Neural progenitor cell (in vitro differentiated cells): ENCODE results near the gene SH3GL3. TPM values are rescaled to one million over a fixed set of nuclear protein-coding genes. Genes with fewer than 3 reads are reported as not detected.

Experiments used
- DNase-seq: peaks from one replicate; pipeline ENCODE4 v3.0.0-alpha.2; 2016; ENCODE audit warnings: low spot score
- H2AFZ ChIP-seq: fragments of 200-600 bp; sonication (generic); replicated peaks from 2 replicates; pipeline ENCODE4 v1.6.1; 2016; ENCODE audit warnings: antibody characterized with exemption
- H3F3A ChIP-seq: fragments of 200-600 bp; sonication (generic); 2 replicates; pipeline ENCODE4 v1.6.1; 2016; ENCODE audit warnings: antibody characterized with exemption, low read depth
- H3K27ac ChIP-seq: fragments of 200-600 bp; sonication (generic); 2 replicates; pipeline ENCODE4 v1.5.1; 2016; ENCODE audit warnings: mild to moderate bottlenecking
- H3K27me3 ChIP-seq: fragments of 200-600 bp; sonication (generic); 2 replicates; pipeline ENCODE4 v1.6.1; 2016; ENCODE audit warnings: mild to moderate bottlenecking, moderate library complexity
- H3K36me3 ChIP-seq: fragments of 200-600 bp; sonication (generic); 2 replicates; pipeline ENCODE4 v1.5.1; 2016
- H3K4me1 ChIP-seq: fragments of 200-600 bp; sonication (generic); 2 replicates; pipeline ENCODE4 v1.6.1; 2016; ENCODE audit warnings: mixed run types
- H3K4me2 ChIP-seq: fragments of 200-600 bp; sonication (generic); 2 replicates; pipeline ENCODE4 v1.6.1; 2016
- H3K4me3 ChIP-seq: fragments of 200-600 bp; sonication (generic); 2 replicates; pipeline ENCODE4 v1.5.1; 2016
- H3K79me2 ChIP-seq: fragments of 200-600 bp; sonication (generic); 2 replicates; pipeline ENCODE4 v1.6.1; 2016; ENCODE audit warnings: low read depth
- H3K9ac ChIP-seq: fragments of 200-600 bp; sonication (generic); 2 replicates; pipeline ENCODE4 v1.6.1; 2016
- H3K9me3 ChIP-seq: fragments of 200-600 bp; sonication (generic); 2 replicates; pipeline ENCODE4 v1.5.1; 2016; ENCODE audit warnings: low read depth
- H4K20me1 ChIP-seq: fragments of 200-600 bp; sonication (generic); 2 replicates; pipeline ENCODE4 v1.6.1; 2016; ENCODE audit warnings: low read depth
- H3K27ac Mint-ChIP-seq: 3 replicates; pipeline ENCODE4 v1.8.0; 2021; ENCODE audit warnings: mixed read lengths
- H3K27me3 Mint-ChIP-seq: 2 replicates; pipeline ENCODE4 v1.8.0; 2022; ENCODE audit warnings: low read depth, mild to moderate bottlenecking, inconsistent platforms, moderate library complexity, mixed read lengths; ENCODE audit not compliant: insufficient read depth
- H3K36me3 Mint-ChIP-seq: 3 replicates; pipeline ENCODE4 v1.8.0; 2021; ENCODE audit warnings: mixed read lengths
- H3K4me1 Mint-ChIP-seq: 3 replicates; pipeline ENCODE4 v1.8.0; 2021; ENCODE audit warnings: mixed read lengths
- H3K4me3 Mint-ChIP-seq: 3 replicates; pipeline ENCODE4 v1.8.0; 2021; ENCODE audit warnings: mild to moderate bottlenecking, moderate library complexity, mixed read lengths
- H3K9me3 Mint-ChIP-seq: 3 replicates; pipeline ENCODE4 v1.8.0; 2020; ENCODE audit warnings: mixed read lengths
- EZH2 ChIP-seq: fragments of 200-600 bp; sonication (generic); IDR thresholded peaks from 2 replicates; pipeline ENCODE4 v1.6.1; 2017; ENCODE audit warnings: antibody characterized with exemption, mild to moderate bottlenecking, moderate library complexity
- EZH2phosphoT487 ChIP-seq: fragments of 200-600 bp; sonication (generic); IDR thresholded peaks from 2 replicates; pipeline ENCODE4 v1.6.1; 2017; ENCODE audit warnings: antibody characterized with exemption
- total RNA-seq: library from RNA; depleted of rRNA; stranded (reverse); fragments of >200 nt; gene quantifications from 2 replicates; pipeline ENCODE4 v1.2.3, GENCODE V29; 2015; ENCODE audit warnings: low replicate concordance
- TF ChIP-seq, protein P1 (sequence below): fragments of 200-600 bp; sonication (generic); IDR thresholded peaks from 2 replicates; pipeline ENCODE4 v1.5.1; 2017; ENCODE audit warnings: antibody characterized with exemption, mild to moderate bottlenecking

SH3GL3 gene
- total RNA-seq, 1 donor from 2014 or later = 8.2 TPM

DNA sequence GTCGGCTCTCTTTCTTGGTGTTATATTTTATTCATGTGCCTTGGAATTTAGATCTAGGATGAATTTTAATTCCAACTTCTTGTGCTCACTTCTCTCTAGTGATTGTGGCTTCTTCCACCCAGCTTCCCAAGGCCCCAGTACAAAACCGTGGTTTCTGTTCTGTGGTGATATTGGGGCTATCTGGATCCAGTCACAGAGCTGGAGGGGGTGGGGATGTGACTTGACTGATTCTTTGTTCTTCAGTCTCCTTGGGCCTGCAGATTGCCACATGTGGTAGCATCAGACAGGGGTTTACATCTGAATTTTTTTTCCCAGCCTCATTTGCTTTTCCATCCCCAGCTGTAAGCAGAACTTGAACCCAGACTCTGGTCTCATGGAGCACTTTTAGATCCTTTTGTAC is 108.2 kb downstream of the SH3GL3 start:
- Mint-ChIP-seq H3K4me1 (no peaks in the 10 kb centered on the region), H3K27ac (no peak overlapping the region), H3K36me3 (no peaks in the 10 kb centered on the region), H3K27me3 (no peaks in the 10 kb centered on the region), H3K9me3 (no peaks in the 10 kb centered on the region), H3K4me3 (no peak overlapping the region)
- no peak overlapping the region for H3K9ac ChIP-seq
- no peak overlapping the region for H3K4me2 ChIP-seq
- H3K36me3 ChIP-seq = no peaks in the 10 kb centered on the region
- no peaks in the 10 kb centered on the region for H3K79me2 ChIP-seq
- no peaks in the 10 kb centered on the region for H3K27me3 ChIP-seq
- no peaks in the 10 kb centered on the region for H3K4me1 ChIP-seq
- no peaks in the 10 kb centered on the region for H4K20me1 ChIP-seq
- H3K4me3 ChIP-seq = no peak overlapping the region
- no peak overlapping the region for H3K27ac ChIP-seq
- H3F3A ChIP-seq = no peaks in the 10 kb centered on the region
- H2AFZ ChIP-seq = no peak overlapping the region
- TF ChIP-seq, protein P1, sequence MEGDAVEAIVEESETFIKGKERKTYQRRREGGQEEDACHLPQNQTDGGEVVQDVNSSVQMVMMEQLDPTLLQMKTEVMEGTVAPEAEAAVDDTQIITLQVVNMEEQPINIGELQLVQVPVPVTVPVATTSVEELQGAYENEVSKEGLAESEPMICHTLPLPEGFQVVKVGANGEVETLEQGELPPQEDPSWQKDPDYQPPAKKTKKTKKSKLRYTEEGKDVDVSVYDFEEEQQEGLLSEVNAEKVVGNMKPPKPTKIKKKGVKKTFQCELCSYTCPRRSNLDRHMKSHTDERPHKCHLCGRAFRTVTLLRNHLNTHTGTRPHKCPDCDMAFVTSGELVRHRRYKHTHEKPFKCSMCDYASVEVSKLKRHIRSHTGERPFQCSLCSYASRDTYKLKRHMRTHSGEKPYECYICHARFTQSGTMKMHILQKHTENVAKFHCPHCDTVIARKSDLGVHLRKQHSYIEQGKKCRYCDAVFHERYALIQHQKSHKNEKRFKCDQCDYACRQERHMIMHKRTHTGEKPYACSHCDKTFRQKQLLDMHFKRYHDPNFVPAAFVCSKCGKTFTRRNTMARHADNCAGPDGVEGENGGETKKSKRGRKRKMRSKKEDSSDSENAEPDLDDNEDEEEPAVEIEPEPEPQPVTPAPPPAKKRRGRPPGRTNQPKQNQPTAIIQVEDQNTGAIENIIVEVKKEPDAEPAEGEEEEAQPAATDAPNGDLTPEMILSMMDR = no peak
- no peak for TF ChIP-seq EZH2
- no peaks in the 10 kb centered on the region for H3K9me3 ChIP-seq
- no peak for DNase-seq

GRCh38 chr15:83556068-83556467 is 108.9 kb downstream of the SH3GL3 start:
- no peaks in the 10 kb centered on the region for H3K27me3 Mint-ChIP-seq
- TF ChIP-seq EZH2phosphoT487 = no peak
- TF ChIP-seq, protein P1 = no peak
- TF ChIP-seq EZH2 = no peak
- Histone ChIP-seq H4K20me1 (no peaks in the 10 kb centered on the region), H3K36me3 (no peaks in the 10 kb centered on the region), H3K9me3 (no peaks in the 10 kb centered on the region), H3K4me3 (no peak overlapping the region), H3K79me2 (no peaks in the 10 kb centered on the region), H3K27me3 (no peaks in the 10 kb centered on the region), H3K4me1 (no peaks in the 10 kb centered on the region), H3K4me2 (no peak overlapping the region), H2AFZ (no peak overlapping the region), H3K9ac (no peak overlapping the region), H3K27ac (no peak overlapping the region), H3F3A (no peaks in the 10 kb centered on the region)
- DNase-seq = no peak
- H3K27ac Mint-ChIP-seq = no peak overlapping the region
- H3K4me1 Mint-ChIP-seq = no peaks in the 10 kb centered on the region
- H3K36me3 Mint-ChIP-seq = no peaks in the 10 kb centered on the region
- H3K4me3 Mint-ChIP-seq = no peak overlapping the region
- no peaks in the 10 kb centered on the region for H3K9me3 Mint-ChIP-seq

DNA sequence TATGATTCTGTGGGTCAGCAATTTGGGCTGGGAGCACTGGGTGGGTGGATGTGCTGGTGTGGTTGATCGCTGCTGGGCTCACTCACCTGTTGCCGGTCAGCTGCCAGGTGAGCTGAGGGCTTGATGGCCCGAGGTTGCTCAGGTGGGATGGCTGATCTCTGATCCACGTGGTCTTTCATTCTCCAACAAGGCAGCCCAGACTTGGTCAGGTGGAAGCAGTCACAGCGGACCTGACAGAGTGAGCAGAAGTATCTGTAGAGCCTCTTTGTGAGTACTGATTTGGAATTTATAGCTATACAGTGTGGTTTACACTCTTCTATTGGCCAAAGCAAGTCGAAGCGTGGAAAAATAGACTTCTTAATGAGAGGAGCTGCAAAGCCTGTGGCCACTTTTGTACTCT is 109.6 kb downstream of the SH3GL3 start:
- no peaks in the 10 kb centered on the region for H3K36me3 Mint-ChIP-seq
- H3K4me1 Mint-ChIP-seq = no peaks in the 10 kb centered on the region
- no peaks in the 10 kb centered on the region for H3K9me3 Mint-ChIP-seq
- no peak overlapping the region for H3K27ac ChIP-seq
- H3K4me2 ChIP-seq = no peak overlapping the region
- no peak overlapping the region for H3K4me3 Mint-ChIP-seq
- no peaks in the 10 kb centered on the region for H3K27me3 ChIP-seq
- H3K4me1 ChIP-seq = no peaks in the 10 kb centered on the region
- DNase-seq = no peak
- H3K4me3 ChIP-seq = no peak overlapping the region
- H3K27me3 Mint-ChIP-seq = no peaks in the 10 kb centered on the region
- H3K79me2 ChIP-seq = no peaks in the 10 kb centered on the region
- H3K27ac Mint-ChIP-seq = no peak overlapping the region
- H3K36me3 ChIP-seq = no peaks in the 10 kb centered on the region
- H3K9me3 ChIP-seq = no peaks in the 10 kb centered on the region
- no peaks in the 10 kb centered on the region for H4K20me1 ChIP-seq
- no peak overlapping the region for H3K9ac ChIP-seq
- H2AFZ ChIP-seq = no peak overlapping the region
- no peaks in the 10 kb centered on the region for H3F3A ChIP-seq
- no peak for TF ChIP-seq EZH2
- TF ChIP-seq, protein P1 = no peak
- no peak for TF ChIP-seq EZH2phosphoT487

GRCh38 chr15:83558146-83558545 is 111.0 kb downstream of the SH3GL3 start:
- Histone ChIP-seq H3K4me2 (no peak overlapping the region), H3K4me1 (no peaks in the 10 kb centered on the region), H3K27ac (no peak overlapping the region), H3K36me3 (no peaks in the 10 kb centered on the region), H3K27me3 (no peaks in the 10 kb centered on the region), H4K20me1 (no peaks in the 10 kb centered on the region), H3K9me3 (no peaks in the 10 kb centered on the region), H3F3A (no peaks in the 10 kb centered on the region), H3K9ac (no peak overlapping the region), H3K79me2 (no peaks in the 10 kb centered on the region), H3K4me3 (no peak overlapping the region), H2AFZ (no peak overlapping the region)
- H3K9me3 Mint-ChIP-seq = no peaks in the 10 kb centered on the region
- TF ChIP-seq EZH2 = no peak
- TF ChIP-seq, protein P1 = no peak
- TF ChIP-seq EZH2phosphoT487 = no peak
- H3K4me1 Mint-ChIP-seq = no peaks in the 10 kb centered on the region
- no peak overlapping the region for H3K4me3 Mint-ChIP-seq
- no peaks in the 10 kb centered on the region for H3K36me3 Mint-ChIP-seq
- H3K27ac Mint-ChIP-seq = no peak overlapping the region
- DNase-seq = no peak
- H3K27me3 Mint-ChIP-seq = no peaks in the 10 kb centered on the region
